HepG2 (cell line): ENCODE data around the gene LYRM2. TPM values are rescaled to one million over a fixed set of nuclear protein-coding genes. Genes with fewer than 3 reads are reported as not detected.

Source experiments
- ATAC-seq: fragments of 200-7000 bp; cut with Tn5 transposase; 3 replicates; pipeline ENCODE4 v1.9.1; 2020; ENCODE audit warnings: mild to moderate bottlenecking, moderate library complexity
- BruUV-seq: library from RNA; stranded (reverse); fragments of 400-500 nt; replicated peaks from 2 replicates; lab custom pipeline; 2021; lab: Mats Ljungman, UMichigan
- CTCF ChIA-PET: fragments of 300-600 bp; formaldehyde crosslinking; extraction: SDS; loops from one replicate; lab custom pipeline; 2021; ENCODE audit warnings: low total read pairs, inconsistent platforms, low intra/inter-chr PET ratio; lab: Yijun Ruan, JAX
- POLR2A ChIA-PET: fragments of 350-600 bp; sonication (Branson Sonifier 250); formaldehyde crosslinking; loops from one replicate; lab custom pipeline; 2020; ENCODE audit warnings: antibody characterized with exemption, inconsistent platforms; lab: Yijun Ruan, JAX
- DNase-seq: peaks from one replicate; pipeline ENCODE4 v3.0.0-alpha.2; 2015; ENCODE audit warnings: low spot score
- FAIRE-seq: peaks from 3 replicates; lab custom pipeline; 2011; peaks lifted over from hg19 to GRCh38; lab: Jason Lieb, UNC
- H2AFZ ChIP-seq: one replicate; pipeline ENCODE4 v1.6.1; 2011; ENCODE audit warnings: low read length, inconsistent platforms
- H3K27ac ChIP-seq: fragments of 300-600 bp; 3 replicates; pipeline ENCODE4 v1.8.0; 2011; ENCODE audit warnings: mixed run types, mild to moderate bottlenecking, mixed read lengths, low read length, inconsistent platforms; ENCODE audit not compliant: insufficient read depth; ENCODE audit errors: extremely low read length
- H3K27me3 ChIP-seq, 2 experiments: fragments of 200-600 bp in 1 of 2; 2 replicates in 1 of 2; 3 replicates in 1 of 2; pipeline versions ENCODE4 v1.6.0 to v1.8.0; 2011; ENCODE audit warnings: low read length in 2 of 2, mild to moderate bottlenecking in 2 of 2, moderate library complexity in 2 of 2, inconsistent platforms in 1 of 2; ENCODE audit not compliant: insufficient read depth in 2 of 2, control insufficient read depth in 1 of 2
- H3K36me3 ChIP-seq, 2 experiments: fragments of 200-600 bp in 1 of 2; replicated peaks in 1 of 2; 2 replicates in 1 of 2; 3 replicates in 1 of 2; pipeline versions ENCODE4 v1.5.1 to v1.8.0; 2011; ENCODE audit warnings: low read length in 2 of 2, inconsistent platforms in 1 of 2; ENCODE audit not compliant: insufficient read depth in 2 of 2, control insufficient read depth in 1 of 2
- H3K4me1 ChIP-seq: 2 replicates; pipeline ENCODE4 v1.5.1; 2012; ENCODE audit warnings: low read length, inconsistent platforms; ENCODE audit not compliant: insufficient read depth
- H3K4me2 ChIP-seq: 2 replicates; pipeline ENCODE4 v1.6.0; 2011; ENCODE audit warnings: low read depth, low read length, inconsistent platforms
- H3K4me3 ChIP-seq, 3 experiments: fragments of 200-600 bp in 1 of 3; sonication (generic), shearing (Covaris generic) in 1 of 3; replicated peaks in 1 of 3; 2 replicates each; pipeline ENCODE4 v1.5.1; 2011 to 2016; ENCODE audit warnings: low read length in 3 of 3, inconsistent platforms in 2 of 3, low read depth in 2 of 3, mild to moderate bottlenecking in 2 of 3, control low read depth in 1 of 3, mixed read lengths in 1 of 3; ENCODE audit not compliant: insufficient read depth in 1 of 3
- H3K79me2 ChIP-seq: one replicate; pipeline ENCODE4 v1.6.1; 2011; ENCODE audit warnings: low read length, inconsistent platforms; ENCODE audit not compliant: insufficient read depth
- H3K9ac ChIP-seq: 2 replicates; pipeline ENCODE4 v1.6.0; 2011; ENCODE audit warnings: mild to moderate bottlenecking, low read depth, low read length, inconsistent platforms; ENCODE audit not compliant: insufficient read depth
- H3K9me3 ChIP-seq: 2 replicates; pipeline ENCODE4 v1.5.1; 2012; ENCODE audit warnings: mild to moderate bottlenecking, low read length
- H4K20me1 ChIP-seq: 2 replicates; pipeline ENCODE4 v1.6.0; 2011; ENCODE audit warnings: inconsistent platforms, mild to moderate bottlenecking, low read length, moderate library complexity; ENCODE audit not compliant: insufficient read depth
- HMGA1 ChIP-seq: sonication (generic); formaldehyde crosslinking; conservative IDR thresholded peaks from 2 replicates; pipeline ENCODE4 v1.4.0; 2020; ENCODE audit warnings: missing genetic modification reagents
- KAT8 ChIP-seq: IDR thresholded peaks from 2 replicates; pipeline ENCODE4 v1.6.1; 2016; ENCODE audit warnings: missing genetic modification reagents, missing compliant biosample characterization
- ONECUT2 ChIP-seq: sonication (generic); formaldehyde crosslinking; IDR thresholded peaks from 2 replicates; pipeline ENCODE4 v1.4.0; 2020; ENCODE audit warnings: missing genetic modification reagents
- RXRA ChIP-seq: sonication (generic); formaldehyde crosslinking; IDR thresholded peaks from 2 replicates; pipeline ENCODE4 v1.5.1; 2020; ENCODE audit warnings: missing genetic modification reagents
- SP4 ChIP-seq: sonication (generic); formaldehyde crosslinking; IDR thresholded peaks from 2 replicates; pipeline ENCODE4 v1.8.1; 2023; ENCODE audit warnings: mild to moderate bottlenecking, missing genetic modification reagents
- ZBTB20 ChIP-seq: sonication (generic); formaldehyde crosslinking; IDR thresholded peaks from 2 replicates; pipeline ENCODE4 v1.8.1; 2023; ENCODE audit warnings: missing genetic modification reagents, low read depth, mild to moderate bottlenecking, borderline replicate concordance
- ZBTB3 ChIP-seq: sonication (generic); formaldehyde crosslinking; IDR thresholded peaks from 2 replicates; pipeline ENCODE4 v1.4.0; 2020; ENCODE audit warnings: low read depth, mild to moderate bottlenecking, moderate library complexity, missing genetic modification reagents, borderline replicate concordance
- ZBTB49 ChIP-seq: sonication (generic); formaldehyde crosslinking; IDR thresholded peaks from 2 replicates; pipeline ENCODE4 v1.4.0; 2020; ENCODE audit warnings: missing genetic modification reagents, borderline replicate concordance
- ZBTB7B ChIP-seq: sonication (generic); formaldehyde crosslinking; IDR thresholded peaks from 2 replicates; pipeline ENCODE4 v1.4.0; 2020; ENCODE audit warnings: missing genetic modification reagents
- ZNF230 ChIP-seq: sonication (generic); formaldehyde crosslinking; IDR thresholded peaks from 2 replicates; pipeline ENCODE4 v1.4.0; 2020; ENCODE audit warnings: mild to moderate bottlenecking, missing genetic modification reagents
- ZNF256 ChIP-seq: sonication (generic); formaldehyde crosslinking; conservative IDR thresholded peaks from 2 replicates; pipeline ENCODE4 v1.4.0; 2020; ENCODE audit warnings: missing genetic modification reagents
- ZNF263 ChIP-seq: sonication (generic); formaldehyde crosslinking; IDR thresholded peaks from 2 replicates; pipeline ENCODE4 v1.4.0; 2020; ENCODE audit warnings: missing genetic modification reagents
- ZNF329 ChIP-seq: sonication (generic); formaldehyde crosslinking; IDR thresholded peaks from 2 replicates; pipeline ENCODE4 v1.9.0; 2021; ENCODE audit warnings: low read depth, mild to moderate bottlenecking, missing genetic modification reagents
- ZNF382 ChIP-seq: sonication (generic); formaldehyde crosslinking; IDR thresholded peaks from 2 replicates; pipeline ENCODE4 v1.5.0; 2020; ENCODE audit warnings: missing genetic modification reagents, mild to moderate bottlenecking, borderline replicate concordance
- ZNF589 ChIP-seq: sonication (generic); formaldehyde crosslinking; conservative IDR thresholded peaks from 2 replicates; pipeline ENCODE4 v1.8.0; 2022; ENCODE audit warnings: mild to moderate bottlenecking, moderate library complexity, missing genetic modification reagents
- ZNF629 ChIP-seq: sonication (generic); formaldehyde crosslinking; conservative IDR thresholded peaks from 2 replicates; pipeline ENCODE4 v1.5.0; 2020; ENCODE audit warnings: missing genetic modification reagents
- ZNF816 ChIP-seq: sonication (generic); formaldehyde crosslinking; IDR thresholded peaks from 2 replicates; pipeline ENCODE4 v1.8.0; 2022; ENCODE audit warnings: missing genetic modification reagents, mild to moderate bottlenecking, borderline replicate concordance
- ZSCAN22 ChIP-seq: sonication (generic); formaldehyde crosslinking; IDR thresholded peaks from 2 replicates; pipeline ENCODE4 v1.4.0; 2020; ENCODE audit warnings: mild to moderate bottlenecking, missing genetic modification reagents
- WGBS: methylation state at CpG from one replicate; pipeline ENCODE4 v1.1.6; 2017; ENCODE audit warnings: low lambda C conversion rate; 5-methylcytosine and 5-hydroxymethylcytosine counted together
- in situ Hi-C: cut with HindIII; loops from 2 replicates; pipeline ENCODE4 v1.10.0; 2017; ENCODE audit warnings: low pct_unique_long_range_greater_than_20kb; ENCODE audit not compliant: extremely low pct_ligation_motif_present
- intact Hi-C: fragments of 100-400 bp; cut with micrococcal nuclease; formaldehyde crosslinking; loops from one replicate; pipeline ENCODE4 v1.10.0; 2022; ENCODE audit not compliant: unreplicated experiment
- polyA plus RNA-seq, 8 experiments: library from polyadenylated mRNA; depleted of rRNA in 3 of 8; stranded (reverse) in 7 of 8; unstranded in 1 of 8; fragments of >200 nt; fragmentation: Illumina TruSeq in 4 of 8; extraction: Trizol in 4 of 8; gene quantifications; 2 replicates each; pipeline versions ENCODE4 v1.2.1 to v1.2.3, GENCODE V29; 2011 to 2016; ENCODE audit warnings: low read depth in 4 of 8, missing spikeins in 1 of 8, mixed read lengths in 1 of 8; ENCODE audit not compliant: insufficient read depth in 1 of 8
- total RNA-seq, 5 experiments: library from RNA; depleted of rRNA; stranded (reverse); fragments of >200 nt; fragmentation: Illumina TruSeq; extraction: Trizol; gene quantifications; 2 replicates each; pipeline ENCODE4 v1.2.3, GENCODE V29; 2016; ENCODE audit warnings: low read depth in 1 of 5

LYRM2 gene
- total and polyA plus RNA-seq, 2 of the 13 experiments (the other 11 are each of a cell fraction or from before 2014, with no cell fraction given), result 17.8 to 32.6 TPM

GRCh38 chr6:89580997-89581666, 57.4 kb downstream of the LYRM2 start:
- WGBS, result 56% methylated on average over 3 of the region's 3 CpGs
- no peak overlapping the region for H3K9ac ChIP-seq
- TF ChIP-seq KAT8 (CRISPR knock-in tag), result no peak
- no peak for TF ChIP-seq ZBTB49 (CRISPR knock-in tag)
- TF ChIP-seq ZNF629 (CRISPR knock-in tag), result no peak
- in situ Hi-C loops, result no loop called here
- peak; percentile 60 for ATAC-seq
- no peaks in the 10 kb centered on the region for H3K36me3 ChIP-seq
- no peak for DNase-seq
- H3K4me2 ChIP-seq, result no peak overlapping the region
- H2AFZ ChIP-seq, result no peak overlapping the region
- intact Hi-C loops, result no loop called here
- ChIA-PET CTCF (no interaction called here), POLR2A (no interaction called here)
- no peak overlapping the region for H3K27ac ChIP-seq
- no TSS peak for BruUV-seq
- peaks cover 0 to 1% of the 10 kb centered on the region in 2 experiments; a peak in 1 of 5 replicates for H3K27me3 ChIP-seq
- H3K4me1 ChIP-seq, result no peaks in the 10 kb centered on the region
- H3K4me3 ChIP-seq, result no peak overlapping the region
- H4K20me1 ChIP-seq, result no peaks in the 10 kb centered on the region
- no peak for FAIRE-seq
- H3K9me3 ChIP-seq, result no peaks in the 10 kb centered on the region
- no peaks in the 10 kb centered on the region for H3K79me2 ChIP-seq

GRCh38 chr6:89575562-89575960, 63.0 kb downstream of the LYRM2 start:
- Histone ChIP-seq H3K79me2 (no peaks in the 10 kb centered on the region), H3K27ac (no peak overlapping the region), H2AFZ (no peak overlapping the region), H3K36me3 (no peaks in the 10 kb centered on the region), H3K9ac (no peak overlapping the region), H4K20me1 (no peaks in the 10 kb centered on the region), H3K9me3 (no peaks in the 10 kb centered on the region), H3K4me2 (no peak overlapping the region), H3K4me3 (no peak overlapping the region), H3K27me3 (peaks cover 0 to 1% of the 10 kb centered on the region in 2 experiments; a peak in 2 of 5 replicates), H3K4me1 (no peaks in the 10 kb centered on the region)
- BruUV-seq, result no TSS peak
- DNase-seq (no peak), ATAC-seq (no peak), FAIRE-seq (no peak)
- 59% methylated on average over 2 of the region's 2 CpGs for WGBS
- in situ Hi-C loops (no loop called here), intact Hi-C loops (no loop called here)
- ChIA-PET POLR2A (no interaction called here), CTCF (no interaction called here)
- no peak for TF ChIP-seq ZBTB3 (CRISPR knock-in tag)
- no peak for TF ChIP-seq ZNF230
- TF ChIP-seq ZBTB7B, result no peak
- TF ChIP-seq SP4 (CRISPR knock-in tag), result no peak
- no peak for TF ChIP-seq ZNF329 (CRISPR knock-in tag)
- TF ChIP-seq ZBTB20, result no peak
- no peak for TF ChIP-seq ZNF263 (CRISPR knock-in tag)
- TF ChIP-seq RXRA (CRISPR knock-in tag), result no peak
- no peak for TF ChIP-seq ZSCAN22 (CRISPR knock-in tag)
- no peak for TF ChIP-seq ZNF382 (CRISPR knock-in tag)
- no peak for TF ChIP-seq HMGA1 (CRISPR knock-in tag)
- TF ChIP-seq ZNF816 (CRISPR knock-in tag), result no peak
- TF ChIP-seq ONECUT2 (CRISPR knock-in tag), result no peak
- no peak for TF ChIP-seq ZNF589 (CRISPR knock-in tag)
- TF ChIP-seq ZNF256, result no peak
